Right lobe of liver (tissue), 4 donors: ENCODE measurements around the gene SMCO3.

ENCODE experiments used
- CTCF ChIP-seq, 4 donors: fragments of 200-600 bp in 3 of 4; fragments of 450-650 bp in 1 of 4; IDR thresholded peaks; one replicate each; pipeline versions ENCODE4 v1.5.1 to v1.8.0; 2016 to 2022; ENCODE audit warnings: antibody characterized with exemption in 4 of 4, mild to moderate bottlenecking in 2 of 4
- POLR2A ChIP-seq: fragments of 450-650 bp; IDR thresholded peaks from one replicate; pipeline ENCODE4 v1.6.1; 2017; ENCODE audit warnings: antibody characterized with exemption, mild to moderate bottlenecking
- donor health status: DM: no; HTN: no; CAD: no.
- donor health status: DM: no; HTN: no; CAD: no.
- donor health status: DM: no; HTN: yes; CAD: no.

- TF ChIP-seq POLR2A: no peak
- TF ChIP-seq CTCF (IDR thresholded peaks at IDR 0.05): no peak
Measured at GRCh38 chr12:14846042-14846587, 32.1 kb upstream of the SMCO3 start.
